Body of pancreas (tissue), 4 donors: Measurements from ENCODE around the gene MUC5AC. TPM values are rescaled to one million over a fixed set of nuclear protein-coding genes. Genes with fewer than 3 reads are reported as not detected.

ENCODE experiments used
- ATAC-seq: fragments of 150-250 bp; one replicate; pipeline ENCODE4 v1.9.1; 2016
- DNase-seq, 4 donors: peaks; one replicate each; pipeline ENCODE4 v3.0.0-alpha.2; 2019
- H3K27ac ChIP-seq, 4 donors: fragments of 200-600 bp; sonication (generic); 1 replicate in 3 of 4; 2 replicates in 1 of 4; pipeline versions ENCODE4 v1.5.1 to v1.6.1; 2016 to 2019; ENCODE audit warnings: mild to moderate bottlenecking in 1 of 4, mixed read lengths in 1 of 4, moderate library complexity in 1 of 4
- H3K27me3 ChIP-seq, 2 donors: fragments of 200-600 bp; sonication (generic); one replicate each; pipeline ENCODE4 v1.6.0; 2016; ENCODE audit warnings: mild to moderate bottlenecking in 1 of 2
- H3K36me3 ChIP-seq, 2 donors: fragments of 200-600 bp; sonication (generic); replicated peaks in 1 of 2; 2 replicates each; pipeline ENCODE4 v1.5.1; 2016; ENCODE audit warnings: low read depth in 2 of 2; ENCODE audit not compliant: insufficient read depth in 1 of 2
- H3K4me1 ChIP-seq: fragments of 200-600 bp; sonication (generic); one replicate; pipeline ENCODE4 v1.6.0; 2016
- H3K4me3 ChIP-seq, 2 donors: fragments of 200-600 bp; sonication (generic); 1 replicate in 1 of 2; 2 replicates in 1 of 2; pipeline ENCODE4 v1.5.1; 2016 to 2019
- H3K9me3 ChIP-seq, 3 donors: fragments of 200-600 bp; sonication (generic); 1 replicate in 2 of 3; 2 replicates in 1 of 3; pipeline ENCODE4 v1.5.1; 2016
- CTCF ChIP-seq, 7 experiments: fragments of 450-650 bp in 4 of 7; fragments of 200-600 bp in 3 of 7; sonication (generic) in 3 of 7; IDR thresholded peaks; one replicate each; pipeline ENCODE4 v1.5.1; 2016 to 2019; ENCODE audit warnings: antibody characterized with exemption in 7 of 7
- POLR2A ChIP-seq, 3 donors: fragments of 450-650 bp; IDR thresholded peaks; one replicate each; pipeline ENCODE4 v1.6.1; 2016; ENCODE audit warnings: antibody characterized with exemption in 3 of 3, mild to moderate bottlenecking in 2 of 3
- WGBS, 2 donors: methylation state at CpG; one replicate each; pipeline ENCODE4 v1.1.5; 2017; 5-methylcytosine and 5-hydroxymethylcytosine counted together
- intact Hi-C: fragments of 100-400 bp; cut with DNase I; formaldehyde crosslinking; loops from one replicate; pipeline ENCODE4 v1.15.1; 2023
- total RNA-seq, 2 donors: library from RNA; depleted of rRNA; stranded (reverse); fragments of >200 nt; gene quantifications; one replicate each; pipeline ENCODE4 v1.1.0, GENCODE V29; 2016

The MUC5AC gene
- total RNA-seq, 2 donors from 2014 or later: under 0.01 to 1.8 TPM

GRCh38 chr11:1176224-1177019 is 18.7 kb downstream of the MUC5AC start:
- 72% methylated on average over 24 of the region's 32 CpGs; no CpG with 5 or more reads in 1 of the 2 donors for WGBS, 2 donors

GRCh38 chr11:1177020-1177770 is 19.4 kb downstream of the MUC5AC start:
- Histone ChIP-seq H3K4me1 (no peaks in the 10 kb centered on the region), H3K4me3 (no peak overlapping the region), H3K9me3 (no peaks in the 10 kb centered on the region), H3K36me3 (no peaks in the 10 kb centered on the region), H3K27ac (no peak overlapping the region), H3K27me3 (no peaks in the 10 kb centered on the region)
- WGBS, 2 donors: 65 to 77% methylated on average over 14 to 34 of the region's 34 CpGs
- no peak for ATAC-seq
- intact Hi-C loops: no loop called here
- no peak for DNase-seq
- TF ChIP-seq CTCF (IDR thresholded peaks at IDR 0.05) (no peak), POLR2A (IDR thresholded peaks at IDR 0.05) (no peak)

More at GRCh38 chr11:1176224-1177019, 18.7 kb downstream of the MUC5AC start:
- Histone ChIP-seq H3K27me3 (no peaks in the 10 kb centered on the region), H3K36me3 (no peaks in the 10 kb centered on the region), H3K4me1 (no peaks in the 10 kb centered on the region), H3K27ac (no peak overlapping the region), H3K9me3 (no peaks in the 10 kb centered on the region), H3K4me3 (no peak overlapping the region)
- DNase-seq (no peak), ATAC-seq (no peak)
- intact Hi-C loops: no loop called here
- TF ChIP-seq POLR2A (IDR thresholded peaks at IDR 0.05): no peak
- TF ChIP-seq CTCF (IDR thresholded peaks at IDR 0.05): no peak

- 80 to 83% methylated on average over 7 to 12 of the region's 12 CpGs for WGBS, 2 donors
Measured at GRCh38 chr11:1177771-1178090, 20.0 kb downstream of the MUC5AC start.

GRCh38 chr11:1178201-1178885 is 20.6 kb downstream of the MUC5AC start:
- no peak overlapping the region for H3K27ac ChIP-seq
- H3K27me3 ChIP-seq: no peaks in the 10 kb centered on the region
- H3K4me3 ChIP-seq: no peak overlapping the region
- intact Hi-C loops: no loop called here
- H3K9me3 ChIP-seq: no peaks in the 10 kb centered on the region
- no peak for TF ChIP-seq CTCF (IDR thresholded peaks at IDR 0.05)
- TF ChIP-seq POLR2A (IDR thresholded peaks at IDR 0.05): no peak
- no peak for DNase-seq
- no peaks in the 10 kb centered on the region for H3K36me3 ChIP-seq
- no peak for ATAC-seq
- 61 to 76% methylated on average over 12 to 30 of the region's 31 CpGs for WGBS, 2 donors
- no peaks in the 10 kb centered on the region for H3K4me1 ChIP-seq

More at GRCh38 chr11:1177771-1178090, 20.0 kb downstream of the MUC5AC start:
- no peak for TF ChIP-seq CTCF (IDR thresholded peaks at IDR 0.05)
- TF ChIP-seq POLR2A (IDR thresholded peaks at IDR 0.05): no peak
- Histone ChIP-seq H3K27me3 (no peaks in the 10 kb centered on the region), H3K36me3 (no peaks in the 10 kb centered on the region), H3K4me3 (no peak overlapping the region), H3K9me3 (no peaks in the 10 kb centered on the region), H3K4me1 (no peaks in the 10 kb centered on the region), H3K27ac (no peak overlapping the region)
- DNase-seq (no peak), ATAC-seq (no peak)
- intact Hi-C loops: no loop called here
